GM21515 (cell line): ENCODE data around the gene WASF2.
"Not testable (repeated sequence)": the region's sequence is repeated elsewhere in the genome, so short reads cannot be mapped to it uniquely, and the experiment has no call there.

Experiments used
- ATAC-seq: cut with Tn5 transposase; IDR thresholded peaks from one replicate; pipeline ENCODE4 v1.9.1; 2021; ENCODE audit not compliant: unreplicated experiment

WASF2 gene

GRCh38 chr1:27423709-27424108 is 66.3 kb downstream of the WASF2 start:
- no peak for ATAC-seq

GRCh38 chr1:27418326-27419185 is 71.4 kb downstream of the WASF2 start:
- peak; percentile 52 for ATAC-seq

- ATAC-seq: no peak
Observed at GRCh38 chr1:27417713-27418112, 72.3 kb downstream of the WASF2 start.

- ATAC-seq: no peak
Observed at GRCh38 chr1:27416387-27417111, 73.4 kb downstream of the WASF2 start.

- no peak for ATAC-seq
Observed at GRCh38 chr1:27414091-27414490, 75.9 kb downstream of the WASF2 start.

- no peak for ATAC-seq
Observed at GRCh38 chr1:27413004-27413403, 77.0 kb downstream of the WASF2 start.

- ATAC-seq: no peak
Observed at GRCh38 chr1:27412502-27412901, 77.5 kb downstream of the WASF2 start.

GRCh38 chr1:27410709-27411108 is 79.3 kb downstream of the WASF2 start:
- no peak for ATAC-seq

GRCh38 chr1:27409669-27410068 is 80.3 kb downstream of the WASF2 start:
- ATAC-seq: no peak

GRCh38 chr1:27408151-27408550 is 81.8 kb downstream of the WASF2 start:
- ATAC-seq: no peak

GRCh38 chr1:27406791-27407190 is 83.2 kb downstream of the WASF2 start:
- not testable (repeated sequence) for ATAC-seq

GRCh38 chr1:27406362-27406680 is 83.6 kb downstream of the WASF2 start:
- ATAC-seq: no peak

- not testable (repeated sequence) for ATAC-seq
Observed at GRCh38 chr1:27405598-27406361, 84.2 kb downstream of the WASF2 start.

GRCh38 chr1:27405074-27405473 is 84.9 kb downstream of the WASF2 start:
- no peak for ATAC-seq

GRCh38 chr1:27403931-27404330 is 86.0 kb downstream of the WASF2 start:
- no peak for ATAC-seq

GRCh38 chr1:27403065-27403726 is 86.8 kb downstream of the WASF2 start:
- ATAC-seq: no peak

- ATAC-seq: no peak
Observed at GRCh38 chr1:27402349-27402754, 87.6 kb downstream of the WASF2 start.

GRCh38 chr1:27400963-27401341 is 89.0 kb downstream of the WASF2 start:
- no peak for ATAC-seq

- no peak for ATAC-seq
Observed at GRCh38 chr1:27400082-27400962, 89.6 kb downstream of the WASF2 start.
